Activated CD4-positive, alpha-beta T cell treated with anti-CD3 and anti-CD28 coated beads for 36 hours (primary cell): ENCODE measurements around the gene MAML1. TPM values are rescaled to one million over a fixed set of nuclear protein-coding genes. Genes with fewer than 3 reads are reported as not detected.
A peak's percentile ranks its signal among the peaks of the same experiment; 100 is the strongest.
"Not testable (repeated sequence)": the region's sequence is repeated elsewhere in the genome, so short reads cannot be mapped to it uniquely, and the experiment has no call there.

Experiments used
- ATAC-seq: fragments of 200-7000 bp; cut with Tn5 transposase; one replicate; pipeline ENCODE4 v1.10.0; 2021; ENCODE audit warnings: mild to moderate bottlenecking, moderate library complexity
- CTCF ChIA-PET: fragments of 350-600 bp; sonication (Branson Sonifier 250); formaldehyde crosslinking; loops from one replicate; lab custom pipeline; 2021; ENCODE audit warnings: antibody characterized with exemption; lab: Charles Lee
- POLR2A ChIA-PET: fragments of 350-600 bp; sonication (Branson Sonifier 250); formaldehyde crosslinking; loops from one replicate; lab custom pipeline; 2021; ENCODE audit warnings: antibody characterized with exemption, inconsistent platforms; lab: Charles Lee
- DNase-seq: peaks from one replicate; pipeline ENCODE4 v3.0.0-alpha.2; 2020
- H3K27ac Mint-ChIP-seq: one replicate; pipeline ENCODE4 v1.8.0; 2021; ENCODE audit warnings: mixed read lengths
- H3K27me3 Mint-ChIP-seq: one replicate; pipeline ENCODE4 v1.8.0; 2021; ENCODE audit warnings: mixed read lengths
- H3K36me3 Mint-ChIP-seq: one replicate; pipeline ENCODE4 v1.8.0; 2021; ENCODE audit warnings: low read depth, mixed read lengths
- H3K4me1 Mint-ChIP-seq: one replicate; pipeline ENCODE4 v1.8.0; 2021; ENCODE audit warnings: mixed read lengths
- H3K4me3 Mint-ChIP-seq: one replicate; pipeline ENCODE4 v1.8.0; 2021; ENCODE audit warnings: mild to moderate bottlenecking, moderate library complexity, mixed read lengths
- H3K9me3 Mint-ChIP-seq: one replicate; pipeline ENCODE4 v1.8.0; 2021; ENCODE audit warnings: low read depth, mixed read lengths
- intact Hi-C, 2 experiments: fragments of 100-400 bp; cut with DNase I in 1 of 2; cut with micrococcal nuclease in 1 of 2; formaldehyde crosslinking; loops; one replicate each; pipeline versions ENCODE4 v1.14.2 to v1.15.1; 2022 to 2024; cut with DNase I, micrococcal nuclease
- total RNA-seq, 2 experiments: library from RNA; stranded (reverse); gene quantifications; one replicate each; pipeline ENCODE4 v1.2.3, GENCODE V29; 2021

MAML1 gene
- total RNA-seq, 2 experiments from 2014 or later, result 25.4 to 32.6 TPM

- DNase-seq (peak; percentile 68), ATAC-seq (peak; percentile 11)
- H3K9me3 Mint-ChIP-seq, result no peaks in the 10 kb centered on the region
- H3K27me3 Mint-ChIP-seq, result no peaks in the 10 kb centered on the region
- POLR2A ChIA-PET, result interaction anchor here (0.5 to 1.7 kb wide), 8 partner anchors 31 to 174 kb away, joined by 3 to 9 read pairs (median 4); partner anchors contain the start of gene SQSTM1
- intact Hi-C loops, result loop anchor here (1.0 to 10.0 kb wide), 13 partner anchors 35 to 1108 kb away; partner anchors contain the start of genes CANX (in 2 of the 2), HNRNPH1 (in 2 of the 2), CLK4 (in 1 of the 2) and MAPK9 (in 1 of the 2)
- H3K4me1 Mint-ChIP-seq, result peaks cover 49% of the 10 kb centered on the region
- H3K36me3 Mint-ChIP-seq, result peaks cover 39% of the 10 kb centered on the region
- H3K4me3 Mint-ChIP-seq, result peak overlapping the region; percentile 92
- CTCF ChIA-PET, result interaction anchor here (0.7 to 1.4 kb wide), 3 partner anchors 17 to 69 kb away, joined by 3 to 9 read pairs (median 4); no protein-coding TSS in a partner anchor
- H3K27ac Mint-ChIP-seq, result peak overlapping the region; percentile 94
These were observed 523 bp downstream of the MAML1 start for GRCh38 chr5:179732918-179733771.

GRCh38 chr5:179733772-179734126, 1.1 kb downstream of the MAML1 start:
- DNase-seq (no peak), ATAC-seq (no peak)
- peak overlapping the region; percentile 94 for H3K27ac Mint-ChIP-seq
- H3K27me3 Mint-ChIP-seq, result no peaks in the 10 kb centered on the region
- H3K36me3 Mint-ChIP-seq, result peaks cover 41% of the 10 kb centered on the region
- H3K4me1 Mint-ChIP-seq, result peaks cover 55% of the 10 kb centered on the region
- CTCF ChIA-PET, result no interaction called here
- POLR2A ChIA-PET, result no interaction called here
- H3K9me3 Mint-ChIP-seq, result no peaks in the 10 kb centered on the region
- peak overlapping the region; percentile 92 for H3K4me3 Mint-ChIP-seq
- intact Hi-C loops, result loop anchor here in 1 of 2 experiments (2.0 to 10.0 kb wide), 4 partner anchors 73 to 1109 kb away; partner anchors contain the start of genes CLK4, MGAT4B and RUFY1

- ATAC-seq (no peak), DNase-seq (peak; percentile 17)
- H3K9me3 Mint-ChIP-seq, result no peaks in the 10 kb centered on the region
- no peaks in the 10 kb centered on the region for H3K27me3 Mint-ChIP-seq
- peaks cover 60% of the 10 kb centered on the region for H3K4me1 Mint-ChIP-seq
- POLR2A ChIA-PET, result no interaction called here
- H3K4me3 Mint-ChIP-seq, result peak overlapping the region; percentile 92
- H3K27ac Mint-ChIP-seq, result peak overlapping the region; percentile 65
- peaks cover 42% of the 10 kb centered on the region for H3K36me3 Mint-ChIP-seq
- CTCF ChIA-PET, result interaction anchor here (1.6 kb wide), 2 partner anchors 21 to 28 kb away, joined by 3 to 7 read pairs; no protein-coding TSS in a partner anchor
- intact Hi-C loops, result loop anchor here in 1 of 2 experiments (10.0 kb wide), 1 partner anchor 1110 kb away; the partner anchor contains the start of gene CLK4
These were observed 2.0 kb downstream of the MAML1 start for GRCh38 chr5:179734536-179735164.

GRCh38 chr5:179738742-179739141, 6.1 kb downstream of the MAML1 start:
- no peak for ATAC-seq
- no peak overlapping the region for H3K4me3 Mint-ChIP-seq
- no peaks in the 10 kb centered on the region for H3K9me3 Mint-ChIP-seq

GRCh38 chr5:179744106-179744505, 11.5 kb downstream of the MAML1 start:
- intact Hi-C loops, result not testable (repeated sequence)

More at GRCh38 chr5:179738742-179739141, 6.1 kb downstream of the MAML1 start:
- CTCF ChIA-PET, result interaction anchor here (0.6 to 2.4 kb wide), 6 partner anchors 12 to 74 kb away, joined by 3 to 14 read pairs (median 4); no protein-coding TSS in a partner anchor
- no peak for DNase-seq
- H3K27me3 Mint-ChIP-seq, result no peaks in the 10 kb centered on the region
- H3K36me3 Mint-ChIP-seq, result peaks cover 37% of the 10 kb centered on the region
- H3K4me1 Mint-ChIP-seq, result peaks cover 57% of the 10 kb centered on the region
- H3K27ac Mint-ChIP-seq, result peak overlapping the region; percentile 45
- POLR2A ChIA-PET, result interaction anchor here (0.6 to 0.7 kb wide), 2 partner anchors 21 to 23 kb away, joined by 3 to 7 read pairs; no protein-coding TSS in a partner anchor
- intact Hi-C loops, result loop anchor here in 1 of 2 experiments (10.0 kb wide), 1 partner anchor 1114 kb away; the partner anchor contains the start of gene CLK4

GRCh38 chr5:179746872-179747271, 14.2 kb downstream of the MAML1 start:
- ChIA-PET CTCF (no interaction called here), POLR2A (no interaction called here)
- Mint-ChIP-seq H3K27me3 (no peaks in the 10 kb centered on the region), H3K36me3 (peaks cover 11% of the 10 kb centered on the region), H3K27ac (no peak overlapping the region), H3K4me3 (no peak overlapping the region), H3K9me3 (no peaks in the 10 kb centered on the region), H3K4me1 (peaks cover 17% of the 10 kb centered on the region)
- intact Hi-C loops, result no loop called here
- ATAC-seq (no peak), DNase-seq (no peak)

More at GRCh38 chr5:179744106-179744505, 11.5 kb downstream of the MAML1 start:
- ChIA-PET POLR2A (interaction anchor here (0.6 kb wide), 1 partner anchor 130 kb away, joined by 5 read pairs; no protein-coding TSS in a partner anchor), CTCF (interaction anchor here (0.7 to 1.3 kb wide), 2 partner anchors 19 to 23 kb away, joined by 3 to 5 read pairs; no protein-coding TSS in a partner anchor)
- not testable (repeated sequence) for ATAC-seq, H3K27ac Mint-ChIP-seq, H3K27me3 Mint-ChIP-seq, DNase-seq, H3K4me3 Mint-ChIP-seq, H3K9me3 Mint-ChIP-seq
- Mint-ChIP-seq H3K36me3 (peaks cover 21% of the 10 kb centered on the region), H3K4me1 (peaks cover 28% of the 10 kb centered on the region)

- Mint-ChIP-seq H3K4me3 (no peak overlapping the region), H3K36me3 (peaks cover 11% of the 10 kb centered on the region), H3K9me3 (no peaks in the 10 kb centered on the region), H3K27ac (peak overlapping the region; percentile 37), H3K4me1 (peaks cover 15% of the 10 kb centered on the region), H3K27me3 (no peaks in the 10 kb centered on the region)
- POLR2A ChIA-PET, result no interaction called here
- ATAC-seq (no peak), DNase-seq (no peak)
- intact Hi-C loops, result no loop called here
- CTCF ChIA-PET, result no interaction called here
These were observed 15.2 kb downstream of the MAML1 start for GRCh38 chr5:179747811-179748210.

GRCh38 chr5:179749857-179750508, 17.4 kb downstream of the MAML1 start:
- Mint-ChIP-seq H3K27ac (no peak overlapping the region), H3K9me3 (no peaks in the 10 kb centered on the region), H3K4me1 (peaks cover 33% of the 10 kb centered on the region), H3K36me3 (peaks cover 14% of the 10 kb centered on the region), H3K27me3 (no peaks in the 10 kb centered on the region), H3K4me3 (no peak overlapping the region)
- DNase-seq, result no peak
- intact Hi-C loops, result no loop called here
- CTCF ChIA-PET, result interaction anchor here (0.6 to 2.4 kb wide), 3 partner anchors 11 to 76 kb away, joined by 3 to 13 read pairs (median 4); no protein-coding TSS in a partner anchor
- ATAC-seq, result no peak
- POLR2A ChIA-PET, result interaction anchor here (0.6 kb wide), 1 partner anchor 32 kb away, joined by 7 read pairs; no protein-coding TSS in a partner anchor

- no peak for DNase-seq
- Mint-ChIP-seq H3K27me3 (no peaks in the 10 kb centered on the region), H3K9me3 (no peaks in the 10 kb centered on the region), H3K4me3 (no peak overlapping the region), H3K27ac (peak overlapping the region; percentile 71), H3K4me1 (peaks cover 39% of the 10 kb centered on the region), H3K36me3 (peaks cover 10% of the 10 kb centered on the region)
- CTCF ChIA-PET, result interaction anchor here (0.6 to 1.2 kb wide), 2 partner anchors 9 to 12 kb away, joined by 3 to 7 read pairs; no protein-coding TSS in a partner anchor
- no peak for ATAC-seq
- intact Hi-C loops, result no loop called here
- POLR2A ChIA-PET, result no interaction called here
These were observed 21.3 kb downstream of the MAML1 start for GRCh38 chr5:179753971-179754370.

- DNase-seq, result no peak
- no peaks in the 10 kb centered on the region for H3K9me3 Mint-ChIP-seq
- peak overlapping the region; percentile 71 for H3K27ac Mint-ChIP-seq
- H3K27me3 Mint-ChIP-seq, result no peaks in the 10 kb centered on the region
- H3K36me3 Mint-ChIP-seq, result peaks cover 11% of the 10 kb centered on the region
- ChIA-PET POLR2A (interaction anchor here (0.6 kb wide), 1 partner anchor 14 kb away, joined by 3 read pairs; no protein-coding TSS in a partner anchor), CTCF (interaction anchor here (0.9 to 1.2 kb wide), 7 partner anchors 8 to 46 kb away, joined by 3 to 7 read pairs (median 3); partner anchors contain the start of gene LTC4S)
- ATAC-seq, result peak; percentile 40
- intact Hi-C loops, result no loop called here
- H3K4me3 Mint-ChIP-seq, result no peak overlapping the region
- H3K4me1 Mint-ChIP-seq, result peaks cover 49% of the 10 kb centered on the region
These were observed 22.4 kb downstream of the MAML1 start for GRCh38 chr5:179755022-179755421.
